ENCODE results near the gene IL10RA. TPM values are rescaled to one million over a fixed set of nuclear protein-coding genes. Genes with fewer than 3 reads are reported as not detected.
"Not testable (repeated sequence)": the region's sequence is repeated elsewhere in the genome, so short reads cannot be mapped to it uniquely, and the experiment has no call there.

The IL10RA gene
- total RNA-seq = 3.8 TPM

DNA sequence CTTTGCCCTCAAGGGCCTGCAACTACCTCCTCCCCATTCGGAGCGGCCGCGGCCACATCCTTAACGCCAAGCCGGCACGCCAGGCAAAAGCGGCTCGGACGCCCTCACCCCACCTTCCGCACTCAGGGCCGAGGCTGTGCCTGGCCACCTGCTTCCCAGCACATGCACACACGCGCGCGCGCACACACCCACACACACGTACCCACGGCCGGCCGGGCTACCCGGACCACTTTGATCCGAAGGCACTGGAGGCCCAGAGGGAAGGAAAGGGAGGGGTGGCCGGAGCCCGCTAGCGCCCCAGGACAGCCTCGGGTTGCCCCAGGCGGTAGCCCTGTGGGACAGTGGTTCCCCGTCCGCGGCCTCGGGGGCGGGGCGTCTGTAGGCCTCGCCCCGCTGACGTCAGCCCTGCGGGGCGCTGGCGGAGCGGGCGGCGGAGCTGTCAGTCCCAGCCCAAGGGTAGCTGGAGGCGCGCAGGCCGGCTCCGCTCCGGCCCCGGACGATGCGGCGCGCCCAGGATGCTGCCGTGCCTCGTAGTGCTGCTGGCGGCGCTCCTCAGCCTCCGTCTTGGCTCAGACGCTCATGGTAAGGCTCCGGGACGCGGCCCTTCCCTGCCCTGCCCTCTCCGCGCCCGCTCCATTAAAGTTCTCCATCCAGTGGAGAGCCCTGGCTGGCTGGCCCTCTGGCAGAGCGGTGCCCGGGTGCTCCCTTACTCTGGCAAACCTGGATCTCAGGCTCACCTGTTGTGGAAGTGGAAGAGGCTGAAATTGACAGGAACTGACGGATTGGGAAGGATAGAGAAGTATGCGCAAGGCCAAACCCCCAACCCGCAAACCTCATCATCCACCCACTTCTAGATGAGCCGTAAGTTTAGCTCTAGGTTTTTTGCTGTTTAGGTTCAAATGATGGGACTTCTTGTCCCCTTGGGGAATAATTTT lies at the start of gene IL10RA:
Gene IL10RA, plus strand, starts transcription at position 442 of the 935 bp plus-strand sequence. Its CDS starts 74 bp downstream, at position 516.
- peak; percentile 90 for ATAC-seq

DNA sequence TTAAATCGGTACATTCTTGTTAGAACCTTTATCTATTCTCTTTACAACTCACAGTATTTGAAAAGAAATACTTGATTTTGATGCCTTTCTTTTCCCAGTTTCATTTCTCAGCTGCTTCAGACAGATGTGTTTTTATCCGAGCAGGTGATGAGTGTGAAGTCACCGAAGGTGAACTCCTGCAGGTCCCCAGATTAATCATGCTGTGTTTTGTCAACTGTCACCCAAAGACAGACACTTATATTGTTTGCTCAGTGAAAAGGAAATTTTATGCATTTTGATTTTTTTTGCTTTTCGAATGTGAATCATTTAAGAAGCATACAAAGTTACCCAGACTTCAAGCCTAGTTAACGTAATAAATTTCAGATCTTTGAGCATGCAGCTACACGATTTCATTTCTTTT lies 49.2 kb upstream of the IL10RA start:
- ATAC-seq = no peak

DNA sequence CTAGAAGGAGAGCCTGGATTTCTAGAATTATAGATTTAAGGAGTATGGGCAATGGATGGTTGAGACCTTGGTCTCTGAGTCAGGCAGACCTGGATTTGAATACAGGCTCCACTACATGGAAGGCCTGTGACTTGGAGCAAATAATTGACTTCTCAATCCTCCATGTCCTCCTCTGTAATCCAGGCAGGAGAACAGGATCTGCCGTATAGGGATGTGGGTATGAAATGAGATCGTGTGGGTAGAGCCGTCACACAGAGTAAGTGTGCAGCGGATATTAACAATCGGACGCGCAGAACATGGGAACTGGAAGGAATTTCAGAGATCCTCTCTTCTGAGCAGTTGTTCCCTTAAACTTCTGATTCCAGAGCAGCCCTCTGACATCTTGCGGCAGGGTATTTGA lies 45.5 kb upstream of the IL10RA start:
- no peak for ATAC-seq

DNA sequence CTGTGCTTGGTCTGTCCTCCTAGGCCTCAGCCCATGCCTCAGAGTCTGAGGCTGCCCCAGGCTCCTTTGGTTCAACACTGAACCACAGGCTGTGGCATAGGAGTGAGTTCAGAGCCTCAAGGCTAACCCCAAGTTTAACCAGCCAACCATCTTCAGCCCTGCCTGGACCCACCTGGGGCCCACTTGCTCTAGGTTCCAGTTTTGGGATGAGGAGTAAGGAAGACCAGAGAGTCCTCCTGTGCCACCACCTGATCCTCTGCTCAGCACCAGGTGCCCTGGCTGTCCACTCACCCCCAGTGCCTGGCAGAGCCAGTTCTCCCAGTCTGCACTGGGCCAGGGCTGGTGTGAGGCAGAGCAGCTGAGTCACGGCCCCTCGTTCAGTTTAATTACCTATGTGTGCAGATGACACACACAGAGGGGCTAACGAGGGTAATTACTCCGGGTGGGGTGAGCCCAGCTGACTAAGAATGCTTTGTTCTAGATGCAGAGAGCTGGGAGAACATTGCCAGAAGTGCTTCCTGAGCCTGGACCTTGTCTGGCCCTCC lies 45.0 kb upstream of the IL10RA start:
- peak; percentile 98 for ATAC-seq

DNA sequence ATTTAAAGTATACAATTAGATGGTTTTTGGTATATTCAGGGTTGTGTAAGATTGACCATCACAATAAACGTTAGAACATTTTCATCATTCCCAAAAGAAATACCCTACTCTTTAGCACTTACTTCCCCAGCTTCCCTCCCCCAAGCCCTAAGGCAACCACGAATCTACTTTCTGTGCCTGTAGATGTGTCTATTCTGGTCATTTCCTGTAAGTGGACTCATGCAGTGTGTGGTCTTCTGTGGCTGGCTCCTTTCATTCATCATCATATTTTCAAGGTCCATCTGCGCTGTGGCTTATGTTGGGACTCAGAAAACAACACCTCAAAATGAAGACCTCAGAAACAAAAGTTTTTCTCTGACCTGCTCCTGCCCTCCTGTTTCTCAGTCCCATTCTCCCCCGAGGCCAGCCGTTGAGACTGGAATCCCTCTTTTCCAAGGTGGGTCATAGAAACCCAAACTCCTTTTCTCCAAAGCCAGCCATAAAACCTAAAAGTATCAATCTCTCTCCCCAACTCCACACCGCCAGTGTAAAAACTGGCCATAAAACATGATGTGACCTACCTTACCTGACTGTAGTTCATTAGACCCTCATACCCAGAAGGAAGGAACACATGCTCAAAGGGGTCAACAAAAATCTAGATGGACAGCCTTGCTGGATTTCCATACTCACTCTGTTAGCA lies 44.1 kb upstream of the IL10RA start:
- ATAC-seq = no peak

DNA sequence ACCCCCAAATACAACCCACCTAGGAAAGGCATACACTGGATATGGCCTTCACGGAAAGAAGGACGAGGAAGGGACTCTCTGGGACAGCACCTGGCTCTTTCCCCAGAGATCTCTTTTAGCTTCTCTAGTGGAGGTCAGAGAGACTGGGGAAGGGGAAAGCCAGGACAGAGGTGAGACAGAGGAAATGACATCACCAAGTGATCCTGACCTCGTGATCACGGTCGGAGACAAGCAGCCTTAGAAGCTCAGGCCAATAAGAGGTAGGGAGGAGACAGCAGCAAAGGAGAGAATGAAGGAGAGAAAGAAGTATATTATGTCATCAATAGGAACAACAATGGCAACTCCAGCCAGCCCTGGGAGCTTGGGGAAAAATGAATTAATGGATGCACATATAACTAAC lies 41.6 kb upstream of the IL10RA start:
- no peak for ATAC-seq

DNA sequence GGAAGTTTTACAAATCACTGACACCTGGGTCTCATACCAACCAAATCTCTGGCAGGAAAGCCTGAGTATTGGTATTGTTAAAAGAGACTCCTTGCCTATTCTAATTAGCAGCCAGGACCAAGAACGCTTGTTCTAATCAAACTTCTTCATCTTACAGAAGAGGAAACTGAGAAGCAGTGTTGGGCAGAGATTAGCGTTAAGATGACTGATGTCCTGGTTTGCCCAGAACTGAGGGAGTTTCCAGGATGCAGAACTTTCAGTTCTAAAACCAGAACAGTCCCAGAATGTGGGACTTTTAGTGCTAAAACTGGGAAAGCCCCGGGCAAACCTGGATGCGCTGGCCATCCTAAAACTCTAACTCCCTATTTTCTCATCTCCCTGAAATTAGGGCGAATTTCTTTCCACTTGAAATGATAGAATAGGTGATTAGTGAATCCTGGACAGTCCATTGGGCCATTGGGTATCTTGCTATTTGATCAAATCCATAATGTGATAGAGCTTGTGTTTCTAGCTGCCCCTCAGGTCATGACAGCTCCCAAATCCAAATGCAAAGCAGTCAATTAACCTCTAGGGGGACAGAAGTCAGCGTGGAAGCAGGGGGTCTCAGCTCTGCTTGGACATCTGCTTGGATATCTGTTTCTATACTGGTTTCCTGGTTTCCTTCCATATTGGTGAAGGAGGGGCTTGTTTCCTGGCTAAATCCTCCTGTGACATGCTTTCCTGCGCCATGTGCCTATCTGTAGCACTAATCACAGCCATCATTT lies 41.0 kb upstream of the IL10RA start:
- no peak for ATAC-seq

DNA sequence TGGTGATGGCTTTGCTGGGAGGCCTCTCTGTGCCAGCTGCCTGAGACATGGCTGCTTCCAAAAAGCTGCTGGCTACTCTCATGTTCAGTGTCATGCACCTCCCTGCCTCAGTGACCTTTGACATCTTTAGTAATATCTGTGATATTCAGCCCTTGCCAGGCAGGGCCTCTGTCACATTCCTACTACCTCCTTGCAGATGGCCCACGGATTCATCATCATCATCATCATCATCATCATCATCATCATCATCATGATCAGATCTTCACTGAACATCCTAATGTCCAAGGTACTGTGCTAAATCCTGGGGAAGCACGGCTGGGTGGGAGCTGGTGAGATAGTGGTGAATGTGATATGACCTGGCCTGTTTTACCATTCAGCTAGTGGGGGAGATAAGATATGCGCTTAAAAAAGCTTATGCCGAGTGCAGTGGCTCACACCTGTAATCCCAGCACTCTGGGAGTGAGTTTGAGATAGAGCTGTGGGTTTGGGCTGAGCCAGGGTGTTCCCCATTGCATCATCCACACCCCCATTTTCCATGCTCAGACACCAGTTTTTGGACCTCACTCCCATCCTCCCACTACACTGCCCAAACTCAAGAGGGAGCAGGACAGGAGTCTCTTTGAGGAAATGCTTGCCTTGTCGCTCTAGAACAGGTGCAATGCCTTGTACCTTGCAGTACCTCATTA lies 39.9 kb upstream of the IL10RA start:
- no peak for ATAC-seq

DNA sequence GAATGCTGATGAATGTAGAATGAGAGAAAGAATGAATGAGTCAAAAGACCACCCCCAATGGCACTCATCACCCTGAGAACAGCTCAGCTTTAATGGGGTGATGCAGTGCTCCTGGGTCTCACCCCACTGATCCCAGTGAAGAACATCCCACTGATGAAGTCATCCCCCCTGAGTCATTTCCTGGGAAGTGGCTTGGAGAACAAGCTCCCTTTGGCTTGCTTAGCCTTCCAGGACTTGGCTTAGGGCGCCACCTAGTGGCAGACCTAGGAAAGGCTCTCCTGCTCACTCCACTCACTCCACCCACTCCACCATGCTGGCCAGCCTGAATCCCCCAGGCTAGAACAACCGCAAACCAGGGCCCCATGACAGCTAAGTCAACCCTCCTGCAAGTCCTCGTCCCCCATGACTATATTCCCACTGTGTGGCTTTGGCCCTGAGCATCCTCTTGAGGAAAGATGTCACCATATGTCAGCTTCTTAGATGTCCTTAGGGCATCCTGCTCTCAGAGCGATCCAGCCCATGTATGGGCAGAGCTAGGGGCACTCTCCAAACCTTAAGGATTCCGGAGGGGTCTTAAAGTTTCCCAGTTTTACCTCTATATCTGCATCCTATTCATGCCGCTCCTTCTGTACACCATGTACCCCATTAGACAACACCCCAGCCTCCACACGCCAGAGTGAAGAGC lies 39.2 kb upstream of the IL10RA start:
- peak; percentile 95 for ATAC-seq

DNA sequence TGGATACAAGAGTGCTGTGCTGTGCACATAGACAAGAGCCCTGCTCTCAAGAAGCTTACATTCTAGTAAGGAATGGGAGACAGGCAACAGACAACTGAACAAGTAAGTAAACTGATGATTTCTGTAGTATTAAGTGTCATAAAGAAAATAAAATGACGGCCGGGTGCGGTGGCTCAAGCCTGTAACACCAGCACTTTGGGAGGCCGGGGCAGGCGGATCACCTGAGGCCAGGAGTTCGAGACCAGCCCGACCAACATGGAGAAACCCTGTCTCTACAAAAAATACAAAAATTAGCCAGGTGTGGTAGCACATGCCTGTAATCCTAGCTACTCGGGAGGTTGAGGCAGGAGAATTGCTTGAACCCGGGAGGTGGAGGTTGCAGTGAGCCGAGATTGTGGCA lies 38.4 kb upstream of the IL10RA start:
- not testable (repeated sequence) for ATAC-seq

DNA sequence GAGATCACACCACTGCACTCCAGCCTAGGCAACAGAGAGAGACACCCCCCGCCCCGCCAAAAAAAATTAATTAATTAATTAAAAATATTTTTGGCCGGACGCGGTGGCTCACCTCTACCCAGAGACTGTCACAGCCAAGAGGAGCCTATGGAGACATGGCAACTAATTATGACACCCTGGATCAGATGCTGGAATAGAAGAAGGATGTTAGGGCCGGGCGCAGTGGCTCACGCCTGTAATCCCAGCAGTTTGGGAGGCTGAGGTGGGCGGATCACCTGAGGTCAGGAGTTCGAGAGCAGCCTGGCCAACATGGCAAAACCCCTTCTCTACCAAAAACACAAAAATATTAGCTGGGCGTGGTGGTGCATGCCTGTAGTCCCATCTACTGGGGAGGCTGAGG lies 37.7 kb upstream of the IL10RA start:
- ATAC-seq = not testable (repeated sequence)

DNA sequence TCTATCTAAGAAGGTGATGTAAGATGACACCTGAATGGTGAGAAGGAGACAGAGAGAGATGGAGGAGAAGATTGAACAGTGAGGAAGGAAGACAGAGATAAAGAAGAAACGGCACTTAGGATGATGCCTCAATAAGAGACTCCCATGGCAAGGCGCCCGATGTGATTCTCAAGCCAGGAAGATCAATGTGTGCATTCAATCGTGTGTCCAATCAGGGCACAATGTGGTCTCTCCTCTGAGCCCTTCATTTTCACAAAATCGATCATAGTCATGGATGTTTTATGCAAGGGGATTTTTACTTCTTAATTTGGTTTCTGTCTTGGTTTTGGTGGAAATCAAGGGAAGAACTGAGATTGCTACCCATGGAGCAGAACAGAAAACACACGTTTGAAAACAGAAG lies 37.1 kb upstream of the IL10RA start:
- ATAC-seq = no peak

DNA sequence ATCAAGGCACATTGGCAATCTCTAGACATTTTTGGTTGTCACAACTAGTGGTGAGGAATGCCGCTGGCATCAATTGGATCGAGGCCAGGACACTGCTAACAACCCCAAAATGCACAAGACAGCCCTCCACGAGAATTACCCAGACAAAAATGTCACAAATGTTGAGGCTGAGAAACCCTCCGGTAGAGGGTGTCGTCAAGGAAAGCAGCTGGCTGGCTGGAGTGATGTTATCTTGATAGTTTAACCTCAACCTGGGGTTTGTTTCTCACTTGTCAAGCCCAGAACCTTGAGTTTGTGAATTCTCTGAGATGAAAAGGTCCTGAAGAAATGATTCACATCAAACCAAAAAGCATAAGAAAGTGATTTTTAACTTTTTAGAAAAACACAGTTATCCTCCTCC lies 35.9 kb upstream of the IL10RA start:
- ATAC-seq = no peak

DNA sequence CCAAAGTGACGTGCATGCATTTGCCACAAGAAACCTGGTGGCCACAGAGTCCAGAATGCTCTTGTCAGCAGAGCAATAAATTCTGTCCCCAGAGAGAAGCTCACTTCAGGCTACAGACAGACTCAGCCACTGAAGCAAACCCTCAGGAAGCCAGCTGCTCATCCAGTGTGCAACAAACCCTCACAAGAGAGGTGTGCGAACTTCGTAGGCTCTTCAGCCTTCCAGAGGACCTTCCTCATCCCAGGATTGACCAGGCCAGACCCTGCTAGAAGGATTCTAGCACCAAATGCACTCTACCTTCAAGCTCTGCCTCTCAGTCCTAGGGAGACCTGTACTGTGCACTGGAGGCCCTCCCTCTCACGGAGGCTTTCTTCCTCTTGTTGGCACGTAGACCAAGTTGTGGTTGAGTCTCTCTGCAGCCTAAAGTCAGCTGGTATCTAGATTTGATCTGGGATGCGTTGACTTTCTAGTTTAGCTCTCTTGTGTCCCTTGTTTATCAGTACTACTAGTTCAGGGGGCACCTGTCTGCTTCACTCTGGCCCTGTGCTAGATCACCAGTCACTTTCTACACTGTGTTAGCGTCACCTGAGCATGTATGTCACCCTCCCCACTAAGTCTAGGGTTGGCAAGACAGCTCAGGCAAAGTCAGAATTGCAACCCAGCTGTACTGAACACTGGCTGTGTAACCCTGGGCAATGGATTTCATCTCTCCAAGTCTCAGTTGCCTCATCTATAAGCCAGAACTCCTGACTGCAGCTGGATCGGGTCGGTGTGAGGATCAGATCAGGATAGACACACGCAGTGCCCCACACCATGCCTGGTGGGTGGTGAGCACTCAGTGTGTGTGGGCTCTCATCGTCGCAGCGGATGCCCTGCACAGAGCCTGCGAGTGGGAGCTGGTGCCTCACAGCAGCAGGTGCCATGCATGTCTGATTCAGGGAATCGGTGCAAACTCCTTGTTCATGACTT lies 34.9 kb upstream of the IL10RA start:
- ATAC-seq = no peak

DNA sequence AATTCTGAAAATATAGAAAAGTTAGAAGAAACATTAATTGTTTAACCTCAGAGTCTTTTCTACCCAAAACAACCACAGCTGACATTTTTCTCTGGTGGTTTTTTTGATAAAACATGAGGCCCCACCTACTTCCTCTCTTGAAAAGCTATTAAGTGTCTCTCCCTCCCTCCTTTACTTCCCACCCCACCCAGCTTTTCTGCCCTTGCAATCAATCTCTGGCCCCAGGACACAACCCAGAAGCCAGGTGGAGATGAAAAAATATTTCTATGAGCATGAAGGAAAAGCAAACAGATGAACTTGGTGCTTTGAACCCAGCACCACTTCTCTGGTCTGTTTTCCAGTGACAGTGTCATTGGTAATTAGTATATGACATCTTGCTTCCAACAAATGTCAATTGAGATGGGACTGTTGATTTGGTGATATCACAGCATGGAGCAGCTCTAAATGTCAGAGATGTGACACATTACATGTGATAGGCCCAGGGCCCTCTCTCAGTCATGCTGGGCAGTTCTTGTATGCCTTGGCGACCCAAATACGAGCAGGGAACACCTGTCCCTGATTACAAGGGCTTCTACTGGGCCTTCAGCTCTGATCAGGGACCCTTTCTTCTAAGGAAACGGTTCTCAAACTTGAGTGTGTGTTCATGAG lies 33.0 kb upstream of the IL10RA start:
- ATAC-seq = no peak

DNA sequence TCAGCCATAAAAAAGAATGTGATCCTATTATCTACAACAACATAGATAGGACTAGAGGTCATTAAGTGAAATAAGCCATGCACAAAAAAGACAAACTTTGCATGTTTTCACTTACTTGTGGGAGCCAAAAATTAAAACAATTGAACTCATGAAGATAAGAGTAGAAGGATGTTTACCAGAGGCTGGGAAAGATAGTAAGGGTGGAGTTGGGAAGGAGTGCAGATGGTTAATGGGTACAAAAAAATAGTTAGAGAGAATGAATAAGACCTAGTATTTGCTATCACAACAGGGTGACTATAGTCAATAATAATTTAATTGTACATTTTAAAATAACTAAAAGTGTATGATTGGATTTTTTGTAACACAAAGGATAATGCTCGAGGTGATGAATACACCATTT lies 27.2 kb upstream of the IL10RA start:
- no peak for ATAC-seq

DNA sequence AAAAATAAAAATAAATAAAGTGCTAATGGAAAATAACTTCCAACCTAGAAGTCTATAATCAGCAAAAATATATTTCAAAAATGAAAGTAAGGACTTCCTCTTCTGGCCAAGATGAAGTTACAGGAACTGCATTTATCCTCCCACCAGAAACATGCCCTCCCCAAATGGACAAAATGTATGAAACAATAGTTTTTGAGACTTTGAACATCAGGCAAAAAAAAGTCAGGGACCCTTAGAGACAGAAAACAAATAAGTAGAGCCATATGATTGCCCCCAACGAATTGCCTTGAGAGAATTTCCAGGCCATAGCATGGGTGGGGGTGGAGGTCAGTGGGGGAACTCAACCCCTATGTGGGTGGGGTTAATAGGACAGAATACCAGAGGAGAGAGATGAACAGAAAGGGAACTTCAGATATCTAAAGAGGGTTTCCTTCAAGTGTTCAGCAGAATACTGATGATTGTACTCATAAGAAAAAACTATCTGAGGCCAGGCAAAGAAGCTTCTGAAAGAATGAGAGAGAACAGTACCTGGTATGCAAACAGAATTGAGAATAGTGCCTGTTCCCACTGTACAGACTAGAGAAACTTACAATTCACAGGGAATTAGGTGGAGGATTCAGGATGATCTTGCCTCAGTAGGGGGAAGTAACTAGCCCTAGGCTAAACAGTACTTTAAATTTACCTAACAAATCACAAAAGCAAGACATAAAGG lies 26.6 kb upstream of the IL10RA start:
- ATAC-seq = no peak

DNA sequence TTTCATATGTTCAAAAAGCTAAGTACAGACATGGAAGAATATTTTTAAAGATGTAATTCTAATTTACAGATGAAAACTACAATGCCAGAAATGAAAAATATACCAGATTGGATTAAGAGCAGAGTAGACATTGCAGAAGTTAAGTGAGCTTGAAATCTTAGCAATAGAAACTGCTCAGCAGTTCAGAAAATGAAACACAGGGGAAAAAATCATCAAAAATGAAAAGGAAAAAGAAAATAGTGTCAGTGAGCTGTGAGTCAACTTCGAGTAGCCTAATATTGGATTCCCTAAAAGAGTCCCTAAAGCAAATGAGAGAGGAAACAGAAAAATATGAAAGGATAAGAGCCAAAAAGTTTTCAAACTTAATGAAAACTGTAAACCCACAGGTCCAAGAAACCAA lies 25.8 kb upstream of the IL10RA start:
- no peak for ATAC-seq

DNA sequence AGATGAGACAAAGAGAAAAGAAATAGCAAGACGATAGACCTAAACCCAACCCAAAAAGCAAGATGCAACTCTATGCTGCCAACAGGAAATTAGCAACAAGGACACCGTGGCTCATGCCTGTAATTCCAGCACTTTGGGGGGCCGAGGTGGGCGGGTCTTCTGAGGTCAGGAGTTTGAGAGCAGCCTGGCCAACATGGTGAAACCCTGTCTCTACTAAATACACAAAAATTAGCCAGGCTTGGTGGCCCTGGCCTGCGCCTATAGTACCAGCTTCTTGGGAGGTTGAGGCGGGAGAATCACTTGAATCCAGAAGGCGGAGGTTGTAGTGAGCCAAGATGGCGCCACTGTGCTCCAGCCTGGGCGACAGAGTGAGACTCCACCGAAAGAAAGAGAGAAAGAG lies 24.3 kb upstream of the IL10RA start:
- no peak for ATAC-seq
